Neutrophil (primary cell): ENCODE data around the gene LFNG.
"Not testable (repeated sequence)": the region's sequence is repeated elsewhere in the genome, so short reads cannot be mapped to it uniquely, and the experiment has no call there.

Experiments used
- H3K27ac ChIP-seq: fragments of 200-600 bp; sonication (generic); 2 replicates; pipeline ENCODE4 v1.5.1; 2016; ENCODE audit warnings: mild to moderate bottlenecking, moderate library complexity
- H3K27me3 ChIP-seq: fragments of 200-600 bp; sonication (generic); 2 replicates; pipeline ENCODE4 v1.6.0; 2016; ENCODE audit warnings: mild to moderate bottlenecking
- H3K36me3 ChIP-seq: fragments of 200-600 bp; sonication (generic); 2 replicates; pipeline ENCODE4 v1.5.1; 2017
- H3K4me1 ChIP-seq, 2 experiments: fragments of 200-600 bp in 1 of 2; sonication (generic) in 1 of 2; 1 replicate in 1 of 2; 2 replicates in 1 of 2; pipeline versions ENCODE4 v1.5.1 to v1.6.1; 2013 to 2016; ENCODE audit warnings: low read depth in 1 of 2, low read length in 1 of 2, mild to moderate bottlenecking in 1 of 2, moderate library complexity in 1 of 2; ENCODE audit not compliant: control insufficient read depth in 1 of 2, insufficient read depth in 1 of 2
- H3K4me3 ChIP-seq, 2 experiments: fragments of 200-600 bp in 1 of 2; sonication (generic) in 1 of 2; 1 replicate in 1 of 2; 2 replicates in 1 of 2; pipeline ENCODE4 v1.5.1; 2013 to 2016; ENCODE audit warnings: low read depth in 1 of 2, low read length in 1 of 2, mild to moderate bottlenecking in 1 of 2, moderate library complexity in 1 of 2
- H3K9me3 ChIP-seq: fragments of 200-600 bp; sonication (generic); 2 replicates; pipeline ENCODE4 v1.5.1; 2016
- CTCF ChIP-seq: fragments of 200-600 bp; sonication (generic); IDR thresholded peaks from 2 replicates; pipeline ENCODE4 v1.5.1; 2016; ENCODE audit warnings: antibody characterized with exemption

Gene LFNG

GRCh38 chr7:2535872-2536627 is 16.5 kb downstream of the LFNG start:
- H3K27me3 ChIP-seq, H3K4me3 ChIP-seq, H3K9me3 ChIP-seq, H3K27ac ChIP-seq, H3K4me1 ChIP-seq: not testable (repeated sequence)
- H3K36me3 ChIP-seq, result peaks cover 37% of the 10 kb centered on the region

GRCh38 chr7:2537981-2538851 is 18.6 kb downstream of the LFNG start:
- H3K36me3 ChIP-seq, result peaks cover 59% of the 10 kb centered on the region

GRCh38 chr7:2539031-2539911 is 19.7 kb downstream of the LFNG start:
- Histone ChIP-seq H3K9me3 (no peaks in the 10 kb centered on the region), H3K27me3 (no peaks in the 10 kb centered on the region), H3K4me1 (no peaks in the 10 kb centered on the region), H3K36me3 (peaks cover 68% of the 10 kb centered on the region), H3K4me3 (no peak overlapping the region), H3K27ac (no peak overlapping the region)
- no peak for TF ChIP-seq CTCF

More at GRCh38 chr7:2537981-2538851, 18.6 kb downstream of the LFNG start:
- no peak overlapping the region for H3K4me3 ChIP-seq
- H3K27me3 ChIP-seq, result no peaks in the 10 kb centered on the region
- H3K27ac ChIP-seq, result no peak overlapping the region
- H3K4me1 ChIP-seq, result no peaks in the 10 kb centered on the region
- TF ChIP-seq CTCF, result no peak
- no peaks in the 10 kb centered on the region for H3K9me3 ChIP-seq

GRCh38 chr7:2540133-2540532 is 20.6 kb downstream of the LFNG start:
- TF ChIP-seq CTCF, result no peak
- Histone ChIP-seq H3K27me3 (no peaks in the 10 kb centered on the region), H3K4me3 (no peak overlapping the region), H3K9me3 (no peaks in the 10 kb centered on the region), H3K4me1 (no peaks in the 10 kb centered on the region), H3K27ac (no peak overlapping the region), H3K36me3 (peaks cover 74% of the 10 kb centered on the region)

- no peak overlapping the region for H3K4me3 ChIP-seq
- H3K9me3 ChIP-seq, result no peaks in the 10 kb centered on the region
- no peak for TF ChIP-seq CTCF
- H3K27ac ChIP-seq, result no peak overlapping the region
- H3K36me3 ChIP-seq, result peaks cover 77% of the 10 kb centered on the region
- no peaks in the 10 kb centered on the region for H3K27me3 ChIP-seq
- H3K4me1 ChIP-seq, result no peaks in the 10 kb centered on the region
Measured at GRCh38 chr7:2540641-2541051, 21.1 kb downstream of the LFNG start.
